ENCODE results near the gene PRXL2B.

Gene PRXL2B

GRCh38 chr1:2556277-2556677 is 30.3 kb upstream of the PRXL2B start, which contains the start of gene TNFRSF14:
TNFRSF14 (plus strand) TSS chr1:2556371; CDS start chr1:2556665, 294 bp downstream.
- TF ChIP-seq GATA1 (IDR thresholded peaks at IDR 0.05; ENCODE audit: low read depth, low read length) (no peak), POLR2A (IDR thresholded peaks at IDR 0.05; ENCODE audit: low read length) (peak; percentile 58)
- peak; percentile 72 to 85 for DNase-seq

- peak; percentile 61 to 62 for DNase-seq
These were observed 29.7 kb upstream of the PRXL2B start for GRCh38 chr1:2556678-2557481.

DNA sequence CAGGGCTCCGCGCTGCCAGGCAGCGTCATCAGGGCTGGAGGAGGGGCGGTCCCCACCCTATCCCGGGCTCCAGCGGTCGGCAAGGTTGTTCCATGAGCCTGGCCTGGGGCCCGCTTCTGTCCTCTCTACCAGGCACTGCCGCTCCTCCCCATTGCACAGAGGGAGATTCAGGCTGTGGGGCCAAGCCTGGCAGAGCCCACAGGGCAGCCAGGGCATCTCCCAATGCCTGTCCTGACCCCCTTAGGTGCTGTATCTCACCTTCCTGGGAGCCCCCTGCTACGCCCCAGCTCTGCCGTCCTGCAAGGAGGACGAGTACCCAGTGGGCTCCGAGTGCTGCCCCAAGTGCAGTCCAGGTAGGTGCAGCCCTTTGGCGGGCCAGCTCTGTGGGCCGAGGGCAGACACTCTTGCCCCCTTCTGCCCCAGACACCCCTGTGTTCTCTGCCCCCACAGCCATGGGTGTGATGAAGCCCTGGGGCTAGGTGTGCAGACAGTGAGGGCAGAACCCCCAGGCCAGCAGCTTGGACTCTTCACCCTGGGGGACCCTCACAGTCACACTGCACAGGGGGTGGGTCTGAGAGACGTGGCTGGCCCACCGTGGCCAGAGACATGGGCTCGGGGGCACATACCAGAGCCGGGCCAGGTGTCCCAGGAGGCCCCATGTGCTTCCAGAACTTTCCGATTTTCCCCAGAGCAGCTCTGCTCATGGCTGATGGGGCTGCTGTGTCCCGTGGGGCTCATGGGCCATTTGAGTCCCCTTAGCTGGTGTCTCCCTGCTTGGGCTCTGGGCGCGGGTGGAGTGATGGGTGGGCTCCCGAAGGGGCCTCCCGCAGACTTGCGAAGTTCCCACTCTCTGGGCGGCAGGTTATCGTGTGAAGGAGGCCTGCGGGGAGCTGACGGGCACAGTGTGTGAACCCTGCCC is 28.8 kb upstream of the PRXL2B start:
- TF ChIP-seq GATA1 (IDR thresholded peaks at IDR 0.05; ENCODE audit: low read depth, low read length), result no peak
- DNase-seq, result no peak

More at GRCh38 chr1:2556678-2557481, 29.7 kb upstream of the PRXL2B start:
- TF ChIP-seq POLR2A (IDR thresholded peaks at IDR 0.05; ENCODE audit: low read length) (no peak), GATA1 (IDR thresholded peaks at IDR 0.05; ENCODE audit: low read depth, low read length) (no peak)

DNA sequence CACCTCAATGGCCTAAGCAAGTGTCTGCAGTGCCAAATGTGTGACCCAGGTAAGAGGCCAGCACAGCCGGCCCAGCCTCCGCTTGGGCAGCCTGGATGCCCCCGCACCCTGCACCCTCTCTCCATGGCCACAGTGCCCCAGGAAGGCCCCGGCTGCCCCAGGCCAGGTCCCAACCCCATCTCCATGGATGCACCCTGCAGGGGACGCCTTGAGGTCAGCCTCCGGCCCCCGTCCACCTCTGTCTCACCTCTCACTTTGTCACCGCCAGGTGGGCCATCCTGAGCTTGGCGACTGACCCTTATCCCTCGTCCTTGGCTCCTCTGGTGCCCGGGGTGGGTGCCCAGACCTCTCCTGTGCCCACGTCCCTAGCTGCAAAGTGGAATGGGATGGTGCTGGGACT is 28.2 kb upstream of the PRXL2B start:
- no peak for TF ChIP-seq GATA1 (IDR thresholded peaks at IDR 0.05; ENCODE audit: low read depth, low read length)
- no peak for TF ChIP-seq POLR2A (IDR thresholded peaks at IDR 0.05; ENCODE audit: low read length)
- no peak for DNase-seq

DNA sequence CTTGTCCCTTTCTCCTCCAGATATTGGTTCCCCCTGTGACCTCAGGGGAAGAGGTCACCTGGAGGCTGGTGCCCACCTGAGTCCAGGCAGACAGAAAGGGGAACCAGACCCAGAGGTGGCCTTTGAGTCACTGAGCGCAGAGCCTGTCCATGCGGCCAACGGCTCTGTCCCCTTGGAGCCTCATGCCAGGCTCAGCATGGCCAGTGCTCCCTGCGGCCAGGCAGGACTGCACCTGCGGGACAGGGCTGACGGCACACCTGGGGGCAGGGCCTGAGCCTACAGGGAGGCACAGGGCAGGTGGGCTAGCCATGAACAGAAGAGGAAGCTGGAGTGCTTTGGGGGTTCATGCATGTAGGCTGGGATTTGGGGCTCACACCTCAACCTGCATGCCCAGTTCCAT is 27.7 kb upstream of the PRXL2B start:
- DNase-seq, result no peak
- TF ChIP-seq GATA1 (IDR thresholded peaks at IDR 0.05; ENCODE audit: low read depth, low read length) (no peak), POLR2A (IDR thresholded peaks at IDR 0.05; ENCODE audit: low read length) (no peak)

GRCh38 chr1:2559509-2560298 is 26.9 kb upstream of the PRXL2B start:
- no peak for TF ChIP-seq POLR2A (IDR thresholded peaks at IDR 0.05; ENCODE audit: low read length)
- TF ChIP-seq GATA1 (IDR thresholded peaks at IDR 0.05; ENCODE audit: low read depth, low read length), result no peak
- no peak for DNase-seq

GRCh38 chr1:2560299-2561073 is 26.1 kb upstream of the PRXL2B start:
- TF ChIP-seq GATA1 (IDR thresholded peaks at IDR 0.05; ENCODE audit: low read depth, low read length), result no peak
- no peak for TF ChIP-seq POLR2A (IDR thresholded peaks at IDR 0.05; ENCODE audit: low read length)
- DNase-seq, result peak; percentile 61 to 77

- TF ChIP-seq POLR2A (IDR thresholded peaks at IDR 0.05; ENCODE audit: low read length) (no peak), GATA1 (IDR thresholded peaks at IDR 0.05; ENCODE audit: low read depth, low read length) (no peak)
- DNase-seq, result no peak
These were observed 25.1 kb upstream of the PRXL2B start for GRCh38 chr1:2561446-2561845.

DNA sequence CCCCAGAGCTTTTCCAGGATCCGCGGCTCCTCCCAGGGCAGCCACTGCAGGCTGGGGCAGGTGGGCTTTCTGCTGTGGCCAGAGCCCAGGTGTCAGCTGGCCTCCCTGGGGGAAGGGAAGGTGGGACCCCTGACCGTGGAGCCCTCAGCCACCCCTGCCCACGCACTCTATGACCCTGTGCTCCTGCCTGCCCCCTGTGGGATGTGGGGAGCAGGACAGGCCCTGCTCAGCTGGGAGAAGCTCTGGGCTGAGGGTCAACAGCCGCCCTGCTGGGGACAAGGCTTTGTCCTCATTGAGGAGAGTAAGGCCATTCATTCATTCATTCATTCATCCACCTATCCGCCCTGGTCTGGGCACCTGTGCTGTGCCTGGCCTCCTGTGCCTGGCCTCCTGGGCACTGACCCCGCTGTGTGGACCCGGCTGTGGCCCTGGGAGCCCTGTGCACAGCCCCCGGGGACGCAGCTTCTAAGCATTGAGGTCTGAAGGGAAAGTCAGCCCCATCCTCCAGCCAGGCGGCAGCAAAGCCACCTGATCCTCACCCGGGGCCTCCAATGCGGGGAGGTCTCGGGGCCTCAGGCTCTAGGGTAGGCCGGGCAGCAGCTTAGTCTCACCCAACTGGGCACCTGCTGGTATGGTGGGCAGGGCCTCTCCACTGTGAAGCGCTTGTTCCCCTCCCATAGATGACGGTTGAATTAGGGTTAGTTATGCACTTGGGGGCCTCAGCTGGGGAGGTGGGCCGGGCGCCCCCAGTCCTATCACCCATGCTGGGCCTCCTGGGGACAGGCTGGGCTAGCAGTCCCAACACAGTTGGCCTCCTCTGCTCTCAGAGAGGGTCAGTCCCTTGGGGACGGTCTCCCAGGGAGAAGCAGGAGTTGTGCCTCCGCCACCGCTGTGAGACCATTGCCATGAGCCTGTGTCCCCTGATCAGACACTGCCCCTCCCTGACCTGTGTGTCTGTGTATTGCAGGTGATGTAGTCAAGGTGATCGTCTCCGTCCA is 24.4 kb upstream of the PRXL2B start:
- no peak for TF ChIP-seq GATA1 (IDR thresholded peaks at IDR 0.05; ENCODE audit: low read depth, low read length)
- no peak for TF ChIP-seq POLR2A (IDR thresholded peaks at IDR 0.05; ENCODE audit: low read length)
- peak in 1 of 2 experiments; percentile 27 for DNase-seq

DNA sequence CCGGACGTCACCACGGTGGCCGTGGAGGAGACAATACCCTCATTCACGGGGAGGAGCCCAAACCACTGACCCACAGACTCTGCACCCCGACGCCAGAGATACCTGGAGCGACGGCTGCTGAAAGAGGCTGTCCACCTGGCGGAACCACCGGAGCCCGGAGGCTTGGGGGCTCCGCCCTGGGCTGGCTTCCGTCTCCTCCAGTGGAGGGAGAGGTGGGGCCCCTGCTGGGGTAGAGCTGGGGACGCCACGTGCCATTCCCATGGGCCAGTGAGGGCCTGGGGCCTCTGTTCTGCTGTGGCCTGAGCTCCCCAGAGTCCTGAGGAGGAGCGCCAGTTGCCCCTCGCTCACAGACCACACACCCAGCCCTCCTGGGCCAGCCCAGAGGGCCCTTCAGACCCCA is 23.4 kb upstream of the PRXL2B start:
- TF ChIP-seq POLR2A (IDR thresholded peaks at IDR 0.05; ENCODE audit: low read length), result no peak
- TF ChIP-seq GATA1 (IDR thresholded peaks at IDR 0.05; ENCODE audit: low read depth, low read length), result no peak
- DNase-seq, result no peak

- TF ChIP-seq GATA1 (IDR thresholded peaks at IDR 0.05; ENCODE audit: low read depth, low read length), result no peak
- no peak for TF ChIP-seq POLR2A (IDR thresholded peaks at IDR 0.05; ENCODE audit: low read length)
- DNase-seq, result no peak
These were observed 22.4 kb upstream of the PRXL2B start for GRCh38 chr1:2564006-2564814.
